ENCODE data around the gene TTC31.

The TTC31 gene

GRCh38 chr2:74497777-74498499 lies 15.1 kb downstream of the TTC31 start:
- Histone ChIP-seq H3K27ac (no peak overlapping the region), H3K4me1 (ENCODE audit: control insufficient read depth in 1 of 2, insufficient read depth in 1 of 2, low read depth in 1 of 2, low read length in 1 of 2) (peaks cover 33 to 34% of the 10 kb centered on the region in 2 experiments), H3K4me3 (ENCODE audit: low read depth in 1 of 2, low read length in 1 of 2) (peak overlapping the region; percentile 53 to 59), H3K27me3 (peaks cover 71% of the 10 kb centered on the region), H3K9me3 (no peaks in the 10 kb centered on the region), H3K36me3 (peaks cover 16% of the 10 kb centered on the region)
- no peak for TF ChIP-seq CTCF (IDR thresholded peaks at IDR 0.05)

- no peak for TF ChIP-seq CTCF (IDR thresholded peaks at IDR 0.05)
- no peaks in the 10 kb centered on the region for H3K9me3 ChIP-seq
- peak overlapping the region; percentile 53 to 59 for H3K4me3 ChIP-seq (ENCODE audit: low read depth in 1 of 2, low read length in 1 of 2)
- peaks cover 41 to 42% of the 10 kb centered on the region in 2 experiments for H3K4me1 ChIP-seq (ENCODE audit: control insufficient read depth in 1 of 2, insufficient read depth in 1 of 2, low read depth in 1 of 2, low read length in 1 of 2)
- peaks cover 9% of the 10 kb centered on the region for H3K36me3 ChIP-seq
- peaks cover 79% of the 10 kb centered on the region for H3K27me3 ChIP-seq
- H3K27ac ChIP-seq, result no peak overlapping the region
Measured at GRCh38 chr2:74498500-74499266, 15.8 kb downstream of the TTC31 start.

GRCh38 chr2:74499267-74499939 lies 16.5 kb downstream of the TTC31 start, which contains the start of gene LBX2:
LBX2 (minus strand) TSS chr2:74499603; CDS start chr2:74499537, 66 bp downstream.
- peak within 1 kb of the TSS; percentile 53 to 59 for H3K4me3 ChIP-seq (ENCODE audit: low read depth in 1 of 2, low read length in 1 of 2)
- H3K27me3 ChIP-seq, result peaks cover 86% of the 10 kb centered on the region
- TF ChIP-seq CTCF (IDR thresholded peaks at IDR 0.05), result no peak
- peaks cover 3% of the 10 kb centered on the region for H3K36me3 ChIP-seq
- H3K9me3 ChIP-seq, result no peaks in the 10 kb centered on the region
- no peak within 1 kb of the TSS for H3K27ac ChIP-seq
- H3K4me1 ChIP-seq (ENCODE audit: control insufficient read depth in 1 of 2, insufficient read depth in 1 of 2, low read depth in 1 of 2, low read length in 1 of 2), result peaks cover 42 to 43% of the 10 kb centered on the region in 2 experiments

- TF ChIP-seq CTCF (IDR thresholded peaks at IDR 0.05), result no peak
- no peaks in the 10 kb centered on the region for H3K9me3 ChIP-seq
- H3K4me1 ChIP-seq (ENCODE audit: control insufficient read depth in 1 of 2, insufficient read depth in 1 of 2, low read depth in 1 of 2, low read length in 1 of 2), result peaks cover 42 to 43% of the 10 kb centered on the region in 2 experiments
- peaks cover 3% of the 10 kb centered on the region for H3K36me3 ChIP-seq
- H3K4me3 ChIP-seq (ENCODE audit: low read depth in 1 of 2, low read length in 1 of 2), result no peak overlapping the region
- peaks cover 93% of the 10 kb centered on the region for H3K27me3 ChIP-seq
- no peak overlapping the region for H3K27ac ChIP-seq
Measured at GRCh38 chr2:74499940-74500577, 17.2 kb downstream of the TTC31 start.

- no peaks in the 10 kb centered on the region for H3K9me3 ChIP-seq
- H3K4me3 ChIP-seq (ENCODE audit: low read depth in 1 of 2, low read length in 1 of 2), result no peak overlapping the region
- TF ChIP-seq CTCF (IDR thresholded peaks at IDR 0.05), result no peak
- H3K27ac ChIP-seq, result no peak overlapping the region
- H3K4me1 ChIP-seq (ENCODE audit: control insufficient read depth in 1 of 2, insufficient read depth in 1 of 2, low read depth in 1 of 2, low read length in 1 of 2), result peaks cover 42 to 45% of the 10 kb centered on the region in 2 experiments
- peaks cover 8% of the 10 kb centered on the region for H3K36me3 ChIP-seq
- H3K27me3 ChIP-seq, result peaks cover 98% of the 10 kb centered on the region
Measured at GRCh38 chr2:74500578-74500946, 17.7 kb downstream of the TTC31 start.
